SU-DHL-6 (cell line): ENCODE results near the gene MEF2C.

Experiments
- H2AFZ ChIP-seq: fragments of 200-600 bp; sonication (generic); 2 replicates; pipeline ENCODE4 v1.6.1; 2014; ENCODE audit warnings: low read depth, mild to moderate bottlenecking, moderate library complexity, mixed read lengths, antibody characterized with exemption, low read length; ENCODE audit not compliant: severe bottlenecking
- H3F3A ChIP-seq: fragments of 200-600 bp; shearing (Covaris generic); 2 replicates; pipeline ENCODE4 v1.6.0; 2016; ENCODE audit warnings: antibody characterized with exemption, mild to moderate bottlenecking; ENCODE audit not compliant: insufficient read depth
- H3K27ac ChIP-seq: fragments of 200-600 bp; sonication (generic); 2 replicates; pipeline ENCODE4 v1.5.1; 2016; ENCODE audit warnings: low read depth, mild to moderate bottlenecking, low read length, moderate library complexity, mixed read lengths
- H3K27me3 ChIP-seq: fragments of 200-600 bp; sonication (generic), shearing (Covaris generic); 2 replicates; pipeline ENCODE4 v1.6.0; 2014; ENCODE audit warnings: mild to moderate bottlenecking, low read length
- H3K36me3 ChIP-seq: fragments of 200-600 bp; sonication (generic); 2 replicates; pipeline ENCODE4 v1.6.1; 2014; ENCODE audit warnings: mild to moderate bottlenecking, low read length, mixed read lengths
- H3K4me2 ChIP-seq: fragments of 300-600, 200-600 bp; shearing (Covaris generic), sonication (generic); 2 replicates; pipeline ENCODE4 v1.6.0; 2014; ENCODE audit warnings: low read length, low read depth, mild to moderate bottlenecking; ENCODE audit not compliant: poor library complexity, severe bottlenecking
- H3K4me3 ChIP-seq: fragments of 200-600 bp; sonication (generic); 2 replicates; pipeline ENCODE4 v1.5.1; 2014; ENCODE audit warnings: antibody characterized with exemption, low read length, mild to moderate bottlenecking, mixed read lengths; ENCODE audit not compliant: insufficient read depth, poor library complexity, severe bottlenecking
- H3K79me2 ChIP-seq: fragments of 200-600 bp; sonication (generic); 2 replicates; pipeline ENCODE4 v1.6.1; 2014; ENCODE audit warnings: mild to moderate bottlenecking, low read length, moderate library complexity; ENCODE audit not compliant: insufficient read depth
- H3K9ac ChIP-seq: fragments of 200-600 bp; sonication (generic); 2 replicates; pipeline ENCODE4 v1.7.0; 2014; ENCODE audit warnings: mild to moderate bottlenecking, low read length
- H3K9me2 ChIP-seq: fragments of 200-600 bp; sonication (generic); replicated peaks from 2 replicates; pipeline ENCODE4 v1.6.1; 2014; ENCODE audit warnings: low read length; ENCODE audit not compliant: insufficient read depth
- H3K9me3 ChIP-seq: fragments of 200-600 bp; sonication (generic); 2 replicates; pipeline ENCODE4 v1.6.1; 2014; ENCODE audit warnings: low read length, mixed read lengths; ENCODE audit not compliant: insufficient read depth
- H4K20me1 ChIP-seq: fragments of 200-600 bp; sonication (generic); 2 replicates; pipeline ENCODE4 v1.6.1; 2014; ENCODE audit warnings: low read depth, mild to moderate bottlenecking, antibody characterized with exemption, low read length, moderate library complexity, mixed read lengths
- CTCF ChIP-seq: fragments of 200-600 bp; sonication (generic); IDR thresholded peaks from one replicate; pipeline ENCODE4 v1.5.1; 2017; ENCODE audit warnings: antibody characterized with exemption, mild to moderate bottlenecking, low read length, moderate library complexity; ENCODE audit not compliant: insufficient read depth, poor library complexity, severe bottlenecking
- EZH2phosphoT487 ChIP-seq: fragments of 200-600 bp; sonication (generic), shearing (Covaris generic); conservative IDR thresholded peaks from 2 replicates; pipeline ENCODE4 v1.6.1; 2018; ENCODE audit warnings: mild to moderate bottlenecking, antibody characterized with exemption, low read length, moderate library complexity, mixed read lengths

MEF2C gene

GRCh38 chr5:88883059-88883835 lies at the start of gene MEF2C:
Gene MEF2C, minus strand, starts transcription at chr5:88883184. Its CDS starts 59,396 bp downstream, at chr5:88823788.
- TF ChIP-seq CTCF (no peak), EZH2phosphoT487 (no peak)
- H3K4me2 ChIP-seq: peak within 1 kb of the TSS; percentile 83
- peak within 1 kb of the TSS; percentile 61 for H3K4me3 ChIP-seq
- H3K9ac ChIP-seq: peak within 1 kb of the TSS; percentile 59
- H3K27ac ChIP-seq: no peak within 1 kb of the TSS
- H3K27me3 ChIP-seq: no peaks in the 10 kb centered on the region
- no peaks in the 10 kb centered on the region for H3K9me2 ChIP-seq
- no peaks in the 10 kb centered on the region for H3K79me2 ChIP-seq
- H2AFZ ChIP-seq: peak within 1 kb of the TSS; percentile 78
- no peaks in the 10 kb centered on the region for H4K20me1 ChIP-seq
- peaks cover 4% of the 10 kb centered on the region; the same call in 1 of the 2 replicates for H3F3A ChIP-seq
- H3K36me3 ChIP-seq: no peaks in the 10 kb centered on the region
- no peaks in the 10 kb centered on the region for H3K9me3 ChIP-seq

- no peak for TF ChIP-seq EZH2phosphoT487
- TF ChIP-seq CTCF: no peak
- no peaks in the 10 kb centered on the region for H3K36me3 ChIP-seq
- no peaks in the 10 kb centered on the region for H3K27me3 ChIP-seq
- H3K9ac ChIP-seq: no peak overlapping the region
- no peak overlapping the region for H3K4me2 ChIP-seq
- no peaks in the 10 kb centered on the region for H3K9me2 ChIP-seq
- H3K9me3 ChIP-seq: no peaks in the 10 kb centered on the region
- no peak overlapping the region for H3K4me3 ChIP-seq
- no peaks in the 10 kb centered on the region for H3F3A ChIP-seq
- no peaks in the 10 kb centered on the region for H3K79me2 ChIP-seq
- H4K20me1 ChIP-seq: no peaks in the 10 kb centered on the region
- no peak overlapping the region for H2AFZ ChIP-seq
- H3K27ac ChIP-seq: no peak overlapping the region
Observed at GRCh38 chr5:88932541-88932940, 49.6 kb upstream of the MEF2C start.

DNA sequence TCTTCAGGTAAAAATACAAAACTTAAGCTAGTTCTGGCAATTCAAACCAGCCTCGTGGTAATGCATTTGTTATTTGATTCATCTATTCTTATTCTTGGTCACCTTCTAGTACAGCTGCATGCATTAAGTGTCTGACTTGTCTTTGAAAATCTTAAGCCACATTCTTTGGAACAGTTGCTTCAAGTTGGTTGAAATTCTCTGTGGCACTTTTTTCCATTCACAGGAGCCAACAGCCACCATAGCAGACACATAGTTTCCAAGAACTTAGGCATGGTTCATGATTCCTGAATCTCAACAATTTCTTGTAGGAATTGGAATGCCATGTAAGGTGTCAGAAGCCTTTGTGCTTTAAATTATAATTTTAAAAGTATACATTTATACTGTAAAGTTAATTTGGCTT lies 47.4 kb upstream of the MEF2C start:
- Histone ChIP-seq H2AFZ (no peak overlapping the region), H3K79me2 (no peaks in the 10 kb centered on the region), H4K20me1 (no peaks in the 10 kb centered on the region), H3K4me2 (no peak overlapping the region), H3K9me3 (no peaks in the 10 kb centered on the region), H3K9ac (no peak overlapping the region), H3K27me3 (no peaks in the 10 kb centered on the region), H3K4me3 (no peak overlapping the region), H3K27ac (no peak overlapping the region), H3K36me3 (no peaks in the 10 kb centered on the region), H3K9me2 (no peaks in the 10 kb centered on the region), H3F3A (no peaks in the 10 kb centered on the region)
- TF ChIP-seq CTCF (no peak), EZH2phosphoT487 (no peak)
